H1 (cell line): ENCODE measurements around the gene PRR22. TPM values are rescaled to one million over a fixed set of nuclear protein-coding genes. Genes with fewer than 3 reads are reported as not detected.

Source experiments
- CTCF ChIA-PET: fragments of 300-600 bp; sonication (Branson Sonifier 250); formaldehyde crosslinking; loops from one replicate; lab custom pipeline; 2021; ENCODE audit not compliant: partially characterized antibody; lab: Charles Lee
- POLR2A ChIA-PET: fragments of 300-600 bp; sonication (Branson Sonifier 250); formaldehyde crosslinking; loops from one replicate; lab custom pipeline; 2021; ENCODE audit warnings: inconsistent platforms; ENCODE audit not compliant: partially characterized antibody; lab: Charles Lee
- DNase-seq, 2 experiments: peaks; one replicate each; pipeline versions ENCODE4 v3.0.0 to v3.0.0-alpha.2; 2010 to 2022; ENCODE audit warnings: low spot score in 2 of 2, low read depth in 1 of 2, mixed read lengths in 1 of 2
- FAIRE-seq: peaks from 2 replicates; lab custom pipeline; 2011; peaks lifted over from hg19 to GRCh38; lab: Jason Lieb, UNC
- H2AFZ ChIP-seq: 2 replicates; pipeline ENCODE4 v1.8.1; 2012; ENCODE audit warnings: low read length, inconsistent platforms
- H2AK5ac ChIP-seq: 2 replicates; pipeline ENCODE4 v1.6.1; 2013; ENCODE audit warnings: low read depth, low read length
- H2BK120ac ChIP-seq: replicated peaks from 2 replicates; pipeline ENCODE3; 2013; ENCODE audit warnings: low read depth, low read length, inconsistent platforms
- H2BK12ac ChIP-seq: 2 replicates; pipeline ENCODE4 v1.6.1; 2013; ENCODE audit warnings: low read depth, low read length
- H2BK15ac ChIP-seq: 2 replicates; pipeline ENCODE4 v1.6.1; 2013; ENCODE audit warnings: low read length
- H2BK20ac ChIP-seq: 2 replicates; pipeline ENCODE4 v1.6.1; 2013; ENCODE audit warnings: low read length
- H2BK5ac ChIP-seq: 2 replicates; pipeline ENCODE4 v1.6.1; 2013; ENCODE audit warnings: low read depth, low read length
- H3K14ac ChIP-seq: 2 replicates; pipeline ENCODE4 v1.6.1; 2013; ENCODE audit warnings: inconsistent platforms; ENCODE audit not compliant: insufficient read length
- H3K18ac ChIP-seq: 2 replicates; pipeline ENCODE4 v1.6.1; 2013; ENCODE audit warnings: low read length; ENCODE audit errors: extremely low read depth
- H3K23ac ChIP-seq: 2 replicates; pipeline ENCODE4 v1.6.1; 2013; ENCODE audit warnings: inconsistent platforms; ENCODE audit not compliant: insufficient read length
- H3K23me2 ChIP-seq: 2 replicates; pipeline ENCODE4 v1.6.1; 2013; ENCODE audit warnings: low read depth, low read length
- H3K27ac ChIP-seq: 2 replicates; pipeline ENCODE4 v1.6.1; 2011; ENCODE audit warnings: low read depth, low read length, inconsistent platforms
- H3K27me3 ChIP-seq, 4 experiments: replicated peaks in 1 of 4; 1 replicate in 1 of 4; 2 replicates in 3 of 4; pipeline versions ENCODE4 v1.6.1 to v1.8.1; 2011 to 2013; ENCODE audit warnings: low read length in 3 of 4, mild to moderate bottlenecking in 3 of 4, inconsistent platforms in 2 of 4, mixed read lengths in 2 of 4, moderate library complexity in 1 of 4; ENCODE audit not compliant: control insufficient read depth in 3 of 4, insufficient read depth in 3 of 4; ENCODE audit errors: extremely low read depth in 1 of 4
- H3K36me3 ChIP-seq, 4 experiments: 2 replicates each; pipeline versions ENCODE4 v1.6.1 to v1.8.1; 2011 to 2013; ENCODE audit warnings: mild to moderate bottlenecking in 4 of 4, low read length in 3 of 4, moderate library complexity in 2 of 4, control low read depth in 1 of 4, inconsistent platforms in 1 of 4; ENCODE audit not compliant: insufficient read depth in 4 of 4, control insufficient read depth in 2 of 4
- H3K4ac ChIP-seq: replicated peaks from 2 replicates; pipeline ENCODE3; 2013; ENCODE audit warnings: low read length, low read depth, mixed read lengths, inconsistent platforms; ENCODE audit not compliant: insufficient read length
- H3K4me1 ChIP-seq, 4 experiments: replicated peaks in 1 of 4; 1 replicate in 1 of 4; 2 replicates in 3 of 4; pipeline versions ENCODE4 v1.6.1 to v1.8.1; 2011 to 2013; ENCODE audit warnings: low read length in 3 of 4, inconsistent platforms in 2 of 4, mixed read lengths in 1 of 4; ENCODE audit not compliant: insufficient read depth in 4 of 4, control insufficient read depth in 3 of 4
- H3K4me2 ChIP-seq, 2 experiments: 2 replicates each; pipeline versions ENCODE4 v1.6.1 to v1.8.1; 2011 to 2013; ENCODE audit warnings: low read depth in 2 of 2, low read length in 2 of 2, control low read depth in 1 of 2, inconsistent platforms in 1 of 2, mild to moderate bottlenecking in 1 of 2; ENCODE audit not compliant: insufficient read depth in 1 of 2
- H3K4me3 ChIP-seq, 4 experiments: fragments of 200-600, 300-600 bp in 1 of 4; sonication (generic), shearing (Covaris generic), sonication (Bioruptor Twin) in 1 of 4; 2 replicates each; pipeline versions ENCODE4 v1.5.1 to v1.8.1; 2011 to 2016; ENCODE audit warnings: low read length in 4 of 4, low read depth in 3 of 4, control low read depth in 2 of 4, inconsistent platforms in 2 of 4, mild to moderate bottlenecking in 2 of 4, mixed read lengths in 1 of 4, moderate library complexity in 1 of 4; ENCODE audit not compliant: insufficient read depth in 2 of 4; ENCODE audit errors: extremely low read depth in 1 of 4
- H3K56ac ChIP-seq: replicated peaks from 2 replicates; pipeline ENCODE3; 2013; ENCODE audit warnings: low read depth, mild to moderate bottlenecking, mixed read lengths, low read length, inconsistent platforms; ENCODE audit not compliant: insufficient read length
- H3K79me1 ChIP-seq: 2 replicates; pipeline ENCODE4 v1.6.1; 2013; ENCODE audit warnings: low read depth, low read length, control low read depth
- H3K79me2 ChIP-seq, 2 experiments: 2 replicates each; pipeline versions ENCODE4 v1.6.1 to v1.8.1; 2012 to 2013; ENCODE audit warnings: low read length in 2 of 2, mild to moderate bottlenecking in 2 of 2, inconsistent platforms in 1 of 2; ENCODE audit not compliant: insufficient read depth in 2 of 2, control insufficient read depth in 1 of 2
- H3K9ac ChIP-seq, 4 experiments: replicated peaks in 1 of 4; 1 replicate in 1 of 4; 2 replicates in 3 of 4; pipeline versions ENCODE4 v1.6.1 to v1.8.1; 2011 to 2013; ENCODE audit warnings: low read depth in 3 of 4, low read length in 3 of 4, control low read depth in 2 of 4, mild to moderate bottlenecking in 2 of 4, moderate library complexity in 2 of 4, inconsistent platforms in 1 of 4; ENCODE audit errors: extremely low read depth in 1 of 4
- H3K9me3 ChIP-seq, 2 experiments: 2 replicates each; pipeline versions ENCODE4 v1.6.1 to v1.8.1; 2012 to 2013; ENCODE audit warnings: mild to moderate bottlenecking in 2 of 2, moderate library complexity in 2 of 2, control low read depth in 1 of 2, inconsistent platforms in 1 of 2, low read depth in 1 of 2, low read length in 1 of 2, mixed read lengths in 1 of 2; ENCODE audit not compliant: insufficient read depth in 2 of 2
- H4K20me1 ChIP-seq, 2 experiments: replicated peaks in 1 of 2; 2 replicates each; pipeline versions ENCODE3 to v1.8.1; 2011 to 2013; ENCODE audit warnings: inconsistent platforms in 2 of 2, low read length in 2 of 2, mild to moderate bottlenecking in 1 of 2; ENCODE audit not compliant: insufficient read depth in 2 of 2, control insufficient read depth in 1 of 2
- H4K5ac ChIP-seq: 2 replicates; pipeline ENCODE4 v1.6.1; 2013; ENCODE audit warnings: low read length, low read depth, mixed read lengths, inconsistent platforms; ENCODE audit not compliant: insufficient read length
- H4K8ac ChIP-seq: 2 replicates; pipeline ENCODE4 v1.8.0; 2013; ENCODE audit warnings: mild to moderate bottlenecking, moderate library complexity, low read length, inconsistent platforms; ENCODE audit not compliant: insufficient read depth; ENCODE audit errors: extremely low read depth
- H4K91ac ChIP-seq: replicated peaks from 2 replicates; pipeline ENCODE3; 2013; ENCODE audit warnings: low read length, mixed read lengths, inconsistent platforms; ENCODE audit not compliant: insufficient read length
- EP300 ChIP-seq, 2 experiments: IDR thresholded peaks; 1 replicate in 1 of 2; 2 replicates in 1 of 2; pipeline ENCODE4 v1.6.1; 2011 to 2012; ENCODE audit warnings: low read depth in 2 of 2, low read length in 2 of 2, mild to moderate bottlenecking in 2 of 2, borderline replicate concordance in 1 of 2, inconsistent platforms in 1 of 2, moderate library complexity in 1 of 2
- EZH2 ChIP-seq: fragments of 200-600 bp; sonication (generic); IDR thresholded peaks from 2 replicates; pipeline ENCODE4 v1.7.1; 2012; ENCODE audit warnings: low read depth, mild to moderate bottlenecking, moderate library complexity, low read length, inconsistent platforms; ENCODE audit not compliant: severe bottlenecking
- JUN ChIP-seq: IDR thresholded peaks from 2 replicates; pipeline ENCODE4 v1.6.1; 2011; ENCODE audit warnings: low read depth, mild to moderate bottlenecking, improper control_type of control experiment, low read length
- RXRA ChIP-seq: IDR thresholded peaks from 2 replicates; pipeline ENCODE4 v1.6.1; 2011; ENCODE audit warnings: low read depth, mild to moderate bottlenecking, low read length, moderate library complexity; ENCODE audit not compliant: insufficient read depth
- SP2 ChIP-seq: IDR thresholded peaks from 2 replicates; pipeline ENCODE4 v1.6.1; 2012; ENCODE audit warnings: mild to moderate bottlenecking, low read length, inconsistent platforms
- TBP ChIP-seq: IDR thresholded peaks from 2 replicates; pipeline ENCODE4 v1.6.1; 2011; ENCODE audit warnings: low read depth, low read length, improper control_type of control experiment
- ZNF274 ChIP-seq: IDR thresholded peaks from 2 replicates; pipeline ENCODE4 v1.7.0; 2012; ENCODE audit warnings: low read length, borderline replicate concordance; ENCODE audit errors: extremely low read depth
- WGBS, 2 experiments: shearing (Covaris generic) in 1 of 2; methylation state at CpG; one replicate each; pipeline versions ENCODE4 v1.1.6 to v1.1.7; 2013 to 2015; ENCODE audit warnings: low lambda C conversion rate in 2 of 2, mixed read lengths in 2 of 2, inconsistent platforms in 1 of 2, low coverage in 1 of 2, missing lambda C conversion rate in 1 of 2; ENCODE audit not compliant: insufficient replicate concordance in 2 of 2, insufficient coverage in 1 of 2, insufficient read length in 1 of 2; ENCODE audit errors: extremely low coverage in 1 of 2, missing lambda C conversion rate in 1 of 2; 5-methylcytosine and 5-hydroxymethylcytosine counted together
- polyA plus RNA-seq, 7 experiments: library from polyadenylated mRNA; depleted of rRNA in 3 of 7; stranded (reverse) in 5 of 7; unstranded in 2 of 7; fragments of >200 nt in 5 of 7; fragments of 200-250 nt in 2 of 7; gene quantifications; 1 replicate in 5 of 7; 2 replicates in 1 of 7; 4 replicates in 1 of 7; pipeline versions ENCODE4 v1.2.1 to v1.2.3, GENCODE V29; 2011 to 2013; ENCODE audit warnings: missing spikeins in 2 of 7, mixed read lengths in 2 of 7
- total RNA-seq: library from RNA; stranded (reverse); fragmentation: NEBNext Ultra II Directional; extraction: Animal tissue kit (Norgen Biotek cat#: 25700); gene quantifications from 2 replicates; pipeline ENCODE4 v1.2.1, GENCODE V29; 2021

The PRR22 gene
- total and polyA plus RNA-seq, 2 of the 8 experiments (the other 6 are each of a cell fraction or from before 2014, with no cell fraction given) = 1.9 to 2.1 TPM

DNA sequence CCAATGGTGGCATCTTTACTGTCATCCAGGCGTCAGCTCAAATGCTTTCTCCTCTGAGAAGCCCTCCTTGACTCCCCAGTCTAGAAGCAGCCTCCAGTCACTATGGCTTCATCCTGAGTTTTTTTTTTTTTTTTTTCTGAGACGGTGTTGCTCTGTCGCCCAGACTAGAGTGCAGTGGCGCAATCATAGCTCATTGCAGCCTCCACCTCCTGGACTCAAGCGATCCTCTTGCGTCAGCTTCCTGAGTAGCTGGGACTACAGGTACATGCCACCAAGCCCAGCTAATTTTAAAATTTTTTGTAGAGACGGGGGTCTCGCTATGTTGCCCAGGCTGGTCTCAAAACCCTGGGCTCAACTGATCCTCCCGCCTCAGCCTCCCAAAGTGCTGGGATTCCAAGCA lies 24.5 kb upstream of the PRR22 start:
- no peak for DNase-seq
- Histone ChIP-seq H2BK5ac (no peak overlapping the region), H4K8ac (no peak overlapping the region), H2BK12ac (no peak overlapping the region), H3K56ac (no peak overlapping the region), H2BK120ac (no peak overlapping the region), H3K4me3 (no peak overlapping the region), H3K4me2 (no peak overlapping the region), H4K20me1 (peaks cover 0 to 6% of the 10 kb centered on the region in 2 experiments), H2AK5ac (no peak overlapping the region), H3K36me3 (no peaks in the 10 kb centered on the region), H2BK15ac (no peak overlapping the region), H4K91ac (no peak overlapping the region), H3K4me1 (peaks cover 0 to 7% (median 4%) of the 10 kb centered on the region in 4 experiments; a peak in 4 of 7 replicates), H3K27me3 (peaks cover 0 to 4% (median 0%) of the 10 kb centered on the region in 4 experiments; a peak in 1 of 7 replicates), H3K9me3 (no peaks in the 10 kb centered on the region), H3K23ac (no peak overlapping the region), H3K79me2 (no peaks in the 10 kb centered on the region; a peak in 1 of 4 replicates), H3K4ac (no peak overlapping the region), H2BK20ac (no peak overlapping the region), H4K5ac (no peak overlapping the region), H3K14ac (no peak overlapping the region), H3K23me2 (peaks cover 4% of the 10 kb centered on the region; the same call in 1 of the 2 replicates), H2AFZ (no peak overlapping the region), H3K79me1 (peaks cover 4% of the 10 kb centered on the region; the same call in 1 of the 2 replicates), H3K27ac (no peak overlapping the region), H3K18ac (no peak overlapping the region), H3K9ac (no peak overlapping the region)
- ChIA-PET POLR2A (interaction anchor here (0.7 to 2.5 kb wide), 3 partner anchors 14 to 213 kb away, joined by 3 to 6 read pairs (median 4); no protein-coding TSS in a partner anchor), CTCF (interaction anchor here (0.6 to 4.5 kb wide), 8 partner anchors 14 to 175 kb away, joined by 3 to 32 read pairs (median 4); no protein-coding TSS in a partner anchor)
- FAIRE-seq = no peak
- WGBS, 2 experiments = 87% methylated on average over 8 of the region's 9 CpGs; no CpG with 5 or more reads in 1 of the 2 experiments
- TF ChIP-seq SP2 (no peak), TBP (no peak), EP300 (IDR thresholded peaks at IDR 0.05; ENCODE audit: borderline replicate concordance in 1 of 2, low read depth in 2 of 2, low read length in 2 of 2) (no peak), JUN (no peak), RXRA (no peak), ZNF274 (no peak), EZH2 (no peak)
